OCI-LY7 (cell line): ENCODE data around the gene KIF17. TPM values are rescaled to one million over a fixed set of nuclear protein-coding genes. Genes with fewer than 3 reads are reported as not detected.
A peak's percentile ranks its signal among the peaks of the same experiment; 100 is the strongest.

Experiments used
- BruUV-seq: library from RNA; stranded (reverse); fragments of 400-500 nt; replicated peaks from 2 replicates; lab custom pipeline; 2021; lab: Mats Ljungman, UMichigan
- CTCF ChIA-PET: fragments of 300-600 bp; sonication (Branson Sonifier 250); formaldehyde crosslinking; loops from one replicate; lab custom pipeline; 2022; ENCODE audit warnings: antibody characterized with exemption; ENCODE audit not compliant: unreplicated experiment; lab: Charles Lee
- POLR2A ChIA-PET: fragments of 300-600 bp; sonication (Branson Sonifier 250); formaldehyde crosslinking; loops from one replicate; lab custom pipeline; 2022; ENCODE audit warnings: antibody characterized with exemption; lab: Charles Lee
- DNase-seq: peaks from one replicate; pipeline ENCODE4 v3.0.0-alpha.2; 2015; ENCODE audit warnings: low spot score
- H2AFZ ChIP-seq: fragments of 200-600 bp; sonication (generic), shearing (Covaris generic); 2 replicates; pipeline ENCODE4 v1.6.1; 2014; ENCODE audit warnings: mild to moderate bottlenecking, antibody characterized with exemption, low read length, moderate library complexity
- H3K27ac ChIP-seq: fragments of 200-600 bp; sonication (generic); 2 replicates; pipeline ENCODE4 v1.5.1; 2014; ENCODE audit warnings: mixed run types, low read depth, mild to moderate bottlenecking, moderate library complexity, low read length, inconsistent platforms; ENCODE audit not compliant: poor library complexity, severe bottlenecking
- H3K36me3 ChIP-seq: fragments of 200-600 bp; sonication (generic); 2 replicates; pipeline ENCODE4 v1.6.1; 2014; ENCODE audit warnings: mild to moderate bottlenecking, antibody characterized with exemption, low read length, moderate library complexity, mixed read lengths; ENCODE audit not compliant: insufficient read depth
- H3K4me1 ChIP-seq: fragments of 200-600 bp; sonication (generic); 2 replicates; pipeline ENCODE4 v1.5.1; 2014; ENCODE audit warnings: mild to moderate bottlenecking, low read length; ENCODE audit not compliant: insufficient read depth, poor library complexity, severe bottlenecking
- H3K4me2 ChIP-seq: fragments of 200-600 bp; sonication (generic); 2 replicates; pipeline ENCODE4 v1.6.1; 2014; ENCODE audit warnings: mild to moderate bottlenecking, low read length
- H3K4me3 ChIP-seq: fragments of 200-600 bp; sonication (generic); 2 replicates; pipeline ENCODE4 v1.5.1; 2014; ENCODE audit warnings: mild to moderate bottlenecking, low read depth, low read length; ENCODE audit not compliant: poor library complexity, severe bottlenecking
- H3K79me2 ChIP-seq: fragments of 200-600 bp; sonication (generic); 2 replicates; pipeline ENCODE4 v1.6.1; 2016; ENCODE audit warnings: low read depth, mild to moderate bottlenecking, low read length, moderate library complexity, mixed read lengths; ENCODE audit not compliant: insufficient read depth
- H3K9me2 ChIP-seq: fragments of 200-600 bp; sonication (generic); 2 replicates; pipeline ENCODE4 v1.6.1; 2016; ENCODE audit warnings: mild to moderate bottlenecking, low read length, mixed read lengths; ENCODE audit not compliant: insufficient read depth
- H3K9me3 ChIP-seq: fragments of 200-600 bp; sonication (generic); 2 replicates; pipeline ENCODE4 v1.6.1; 2014; ENCODE audit warnings: mild to moderate bottlenecking, mixed run types, low read length, mixed read lengths
- H4K20me1 ChIP-seq: fragments of 200-600 bp; sonication (generic); 2 replicates; pipeline ENCODE4 v1.6.1; 2014; ENCODE audit warnings: mild to moderate bottlenecking, antibody characterized with exemption, low read length, moderate library complexity, mixed read lengths; ENCODE audit not compliant: insufficient read depth
- CTCF ChIP-seq: fragments of 200-600 bp; sonication (generic); conservative IDR thresholded peaks from 2 replicates; pipeline ENCODE4 v1.5.1; 2014; ENCODE audit warnings: mild to moderate bottlenecking, antibody characterized with exemption, low read length, moderate library complexity, mixed read lengths
- EZH2phosphoT487 ChIP-seq: fragments of 200-600 bp; sonication (generic); IDR thresholded peaks from 2 replicates; pipeline ENCODE4 v1.6.1; 2018; ENCODE audit warnings: low read depth, borderline replicate concordance, mild to moderate bottlenecking, mixed run types, antibody characterized with exemption, low read length, moderate library complexity, mixed read lengths
- intact Hi-C: fragments of 100-400 bp; cut with micrococcal nuclease; formaldehyde crosslinking; loops from one replicate; pipeline ENCODE4 v1.10.0; 2022; ENCODE audit not compliant: unreplicated experiment
- total RNA-seq, 2 experiments: library from RNA; depleted of rRNA in 1 of 2; stranded (reverse); fragments of >200 nt in 1 of 2; shearing (Covaris generic) in 1 of 2; gene quantifications; 2 replicates each; pipeline ENCODE4 v1.2.3, GENCODE V29; 2014 to 2022

Gene KIF17
- total RNA-seq, 2 experiments from 2014 or later, result 1.1 TPM; not detected in 1

- TF ChIP-seq CTCF (no peak), EZH2phosphoT487 (no peak)
- H3K4me3 ChIP-seq, result no peak overlapping the region
- no peak for DNase-seq
- H4K20me1 ChIP-seq, result no peaks in the 10 kb centered on the region
- no TSS peak for BruUV-seq
- intact Hi-C loops, result no loop called here
- H3K79me2 ChIP-seq, result no peaks in the 10 kb centered on the region
- H3K4me2 ChIP-seq, result no peak overlapping the region
- no peaks in the 10 kb centered on the region for H3K9me2 ChIP-seq
- H3K36me3 ChIP-seq, result peaks cover 2% of the 10 kb centered on the region; the same call in 1 of the 2 replicates
- H3K9me3 ChIP-seq, result no peaks in the 10 kb centered on the region
- ChIA-PET CTCF (interaction anchor here (0.6 kb wide), 1 partner anchor 14 kb away, joined by 3 read pairs; no protein-coding TSS in a partner anchor), POLR2A (interaction anchor here (0.6 to 1.2 kb wide), 2 partner anchors 24 to 125 kb away, joined by 3 read pairs; no protein-coding TSS in a partner anchor)
- H2AFZ ChIP-seq, result no peak overlapping the region
- no peak overlapping the region for H3K27ac ChIP-seq
- no peaks in the 10 kb centered on the region for H3K4me1 ChIP-seq
Observed at GRCh38 chr1:20643080-20643479, 74.7 kb downstream of the KIF17 start.

GRCh38 chr1:20641975-20642374, 75.8 kb downstream of the KIF17 start:
- intact Hi-C loops, result no loop called here
- no peak overlapping the region for H3K4me3 ChIP-seq
- H3K36me3 ChIP-seq, result no peaks in the 10 kb centered on the region
- H3K27ac ChIP-seq, result no peak overlapping the region
- ChIA-PET POLR2A (no interaction called here), CTCF (no interaction called here)
- H3K4me1 ChIP-seq, result no peaks in the 10 kb centered on the region
- no peaks in the 10 kb centered on the region for H3K9me2 ChIP-seq
- TF ChIP-seq CTCF (no peak), EZH2phosphoT487 (no peak)
- no peak for DNase-seq
- H3K79me2 ChIP-seq, result no peaks in the 10 kb centered on the region
- no peaks in the 10 kb centered on the region for H3K9me3 ChIP-seq
- H4K20me1 ChIP-seq, result no peaks in the 10 kb centered on the region
- BruUV-seq, result no TSS peak
- H2AFZ ChIP-seq, result no peak overlapping the region
- no peak overlapping the region for H3K4me2 ChIP-seq

- CTCF ChIA-PET, result no interaction called here
Observed at GRCh38 chr1:20640183-20640597, 77.6 kb downstream of the KIF17 start.

More at GRCh38 chr1:20640183-20640597, 77.6 kb downstream of the KIF17 start:
- H3K9me3 ChIP-seq, result no peaks in the 10 kb centered on the region
- TF ChIP-seq EZH2phosphoT487, result no peak
- TF ChIP-seq CTCF, result peak; percentile 98
- intact Hi-C loops, result loop anchor here (1.0 kb wide), 1 partner anchor 65 kb away; no protein-coding TSS in a partner anchor
- H3K4me2 ChIP-seq, result no peak overlapping the region
- no TSS peak for BruUV-seq
- no peaks in the 10 kb centered on the region for H3K9me2 ChIP-seq
- no peak overlapping the region for H3K4me3 ChIP-seq
- H4K20me1 ChIP-seq, result no peaks in the 10 kb centered on the region
- POLR2A ChIA-PET, result no interaction called here
- no peaks in the 10 kb centered on the region for H3K36me3 ChIP-seq
- peak; percentile 75 for DNase-seq
- H3K79me2 ChIP-seq, result no peaks in the 10 kb centered on the region
- H3K27ac ChIP-seq, result no peak overlapping the region
- H2AFZ ChIP-seq, result no peak overlapping the region
- H3K4me1 ChIP-seq, result no peaks in the 10 kb centered on the region
